Peyer's patch (tissue), 4 donors: ENCODE results near the gene OR2T35.

Experiments used
- POLR2A ChIP-seq, 2 donors: fragments of 450-650 bp; IDR thresholded peaks; one replicate each; pipeline ENCODE4 v1.5.1; 2017; ENCODE audit warnings: antibody characterized with exemption in 2 of 2, mild to moderate bottlenecking in 2 of 2, moderate library complexity in 2 of 2
- TF ChIP-seq, protein P1 (sequence below), 6 experiments: fragments of 450-650 bp in 4 of 6; fragments of 200-600 bp in 2 of 6; sonication (generic) in 1 of 6; IDR thresholded peaks; one replicate each; pipeline ENCODE4 v1.5.1; 2017 to 2019; ENCODE audit warnings: antibody characterized with exemption in 6 of 6, mild to moderate bottlenecking in 3 of 6, moderate library complexity in 1 of 6

- TF ChIP-seq, protein P1, sequence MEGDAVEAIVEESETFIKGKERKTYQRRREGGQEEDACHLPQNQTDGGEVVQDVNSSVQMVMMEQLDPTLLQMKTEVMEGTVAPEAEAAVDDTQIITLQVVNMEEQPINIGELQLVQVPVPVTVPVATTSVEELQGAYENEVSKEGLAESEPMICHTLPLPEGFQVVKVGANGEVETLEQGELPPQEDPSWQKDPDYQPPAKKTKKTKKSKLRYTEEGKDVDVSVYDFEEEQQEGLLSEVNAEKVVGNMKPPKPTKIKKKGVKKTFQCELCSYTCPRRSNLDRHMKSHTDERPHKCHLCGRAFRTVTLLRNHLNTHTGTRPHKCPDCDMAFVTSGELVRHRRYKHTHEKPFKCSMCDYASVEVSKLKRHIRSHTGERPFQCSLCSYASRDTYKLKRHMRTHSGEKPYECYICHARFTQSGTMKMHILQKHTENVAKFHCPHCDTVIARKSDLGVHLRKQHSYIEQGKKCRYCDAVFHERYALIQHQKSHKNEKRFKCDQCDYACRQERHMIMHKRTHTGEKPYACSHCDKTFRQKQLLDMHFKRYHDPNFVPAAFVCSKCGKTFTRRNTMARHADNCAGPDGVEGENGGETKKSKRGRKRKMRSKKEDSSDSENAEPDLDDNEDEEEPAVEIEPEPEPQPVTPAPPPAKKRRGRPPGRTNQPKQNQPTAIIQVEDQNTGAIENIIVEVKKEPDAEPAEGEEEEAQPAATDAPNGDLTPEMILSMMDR (IDR thresholded peaks at IDR 0.05), result no peak
- no peak for TF ChIP-seq POLR2A (IDR thresholded peaks at IDR 0.05)
Observed at GRCh38 chr1:248592655-248593054, 52.4 kb downstream of the OR2T35 start.
